ENCODE data around the gene ESYT2.

ESYT2 gene

DNA sequence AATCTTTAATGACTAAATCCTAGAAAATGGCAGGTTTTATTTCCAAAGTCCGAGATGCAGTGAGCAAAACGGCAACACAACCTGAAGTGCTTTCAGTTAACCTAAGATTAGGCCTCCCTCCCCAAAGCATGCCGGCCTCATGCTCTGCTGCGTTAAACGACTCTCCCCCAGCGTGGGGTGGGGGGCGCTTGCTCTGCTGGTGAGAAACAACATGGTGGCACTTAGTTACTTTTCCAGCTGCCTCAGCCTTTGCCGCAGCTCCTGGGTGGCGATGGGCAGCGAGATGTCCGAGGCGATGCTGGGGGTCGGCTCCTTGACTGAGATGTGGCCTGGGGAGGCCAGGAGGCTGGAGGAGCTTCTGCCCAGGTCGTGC lies 88.0 kb downstream of the ESYT2 start:
- no peak for DNase-seq

DNA sequence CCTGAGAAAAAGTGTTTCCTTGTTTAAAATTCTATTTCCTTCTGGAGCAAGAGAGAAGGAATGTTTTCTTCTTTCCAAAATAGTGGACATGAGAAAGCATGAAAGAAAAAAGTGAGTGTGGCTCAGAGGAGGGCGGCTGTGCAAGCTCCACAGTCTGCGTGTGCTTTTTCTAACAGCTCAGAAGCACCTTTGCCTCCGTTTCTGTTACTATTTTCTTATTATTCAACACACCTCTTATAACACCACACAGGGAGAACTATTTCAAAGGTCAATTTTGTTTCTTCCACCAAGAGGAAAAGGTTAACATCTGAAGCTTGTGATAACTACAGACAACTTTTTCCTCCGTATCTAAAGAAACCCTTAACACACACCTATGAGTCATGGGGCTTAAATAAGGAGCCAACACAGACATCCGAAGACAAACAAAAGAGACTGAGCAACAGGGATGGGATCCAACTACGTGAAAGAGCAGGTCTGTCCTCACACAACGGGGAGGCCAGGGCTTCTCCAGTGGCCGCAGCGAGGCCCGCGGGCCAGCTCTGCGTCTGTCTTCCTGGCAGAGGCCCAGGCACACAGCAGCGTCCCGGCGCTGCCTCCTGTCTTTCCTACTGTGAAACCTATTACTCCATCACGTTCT lies 88.5 kb downstream of the ESYT2 start:
- DNase-seq = no peak

DNA sequence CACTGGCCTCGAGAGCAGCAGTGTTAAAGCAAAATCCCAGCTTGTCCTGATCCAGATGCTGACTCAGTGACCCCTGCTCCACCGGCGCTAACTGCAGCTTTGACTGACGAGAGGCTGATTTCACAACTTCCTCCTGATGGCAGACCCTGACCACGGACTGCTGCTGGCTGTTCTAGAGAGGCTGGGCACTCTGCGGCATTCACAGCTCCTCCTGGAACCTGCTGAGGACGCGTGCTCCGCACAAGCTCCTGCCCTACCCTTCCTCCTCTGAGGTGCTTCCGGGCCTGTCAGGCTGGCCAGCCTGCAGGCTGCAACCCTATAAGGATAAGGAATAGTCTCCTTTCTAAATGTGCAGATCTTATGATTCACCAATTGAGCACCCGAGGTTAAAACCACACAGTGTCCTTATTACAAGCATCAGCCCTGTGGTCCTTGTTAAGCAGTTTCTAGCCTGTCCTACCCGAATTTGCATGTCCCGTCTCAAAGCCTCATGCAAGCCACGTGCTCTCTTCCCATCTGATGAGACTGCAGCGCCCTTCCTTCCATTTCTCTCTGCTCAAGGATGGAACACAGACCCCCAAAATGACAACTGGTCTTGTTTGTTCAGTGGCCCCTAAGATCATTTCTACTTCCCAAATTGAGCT lies 89.2 kb downstream of the ESYT2 start:
- no peak for DNase-seq

DNA sequence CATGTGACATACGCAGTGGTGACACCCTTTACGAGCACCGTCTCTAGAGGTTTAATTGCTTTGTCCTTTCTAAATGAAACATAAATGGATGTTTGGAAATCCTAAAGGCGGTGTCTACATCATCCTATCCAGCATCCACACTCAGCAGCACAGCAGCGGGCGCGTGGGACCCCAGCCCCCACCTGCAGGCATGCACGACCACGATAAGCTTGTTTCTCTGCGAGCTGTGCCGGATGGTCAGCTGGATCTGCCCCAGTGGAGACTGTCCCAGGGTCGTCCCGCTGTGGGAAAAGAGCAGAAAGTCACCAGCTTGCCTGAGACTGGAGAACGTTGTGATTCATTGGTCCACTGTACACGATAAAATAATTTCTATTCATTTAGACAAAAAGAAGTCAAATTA lies 90.5 kb downstream of the ESYT2 start:
- no peak for DNase-seq

DNA sequence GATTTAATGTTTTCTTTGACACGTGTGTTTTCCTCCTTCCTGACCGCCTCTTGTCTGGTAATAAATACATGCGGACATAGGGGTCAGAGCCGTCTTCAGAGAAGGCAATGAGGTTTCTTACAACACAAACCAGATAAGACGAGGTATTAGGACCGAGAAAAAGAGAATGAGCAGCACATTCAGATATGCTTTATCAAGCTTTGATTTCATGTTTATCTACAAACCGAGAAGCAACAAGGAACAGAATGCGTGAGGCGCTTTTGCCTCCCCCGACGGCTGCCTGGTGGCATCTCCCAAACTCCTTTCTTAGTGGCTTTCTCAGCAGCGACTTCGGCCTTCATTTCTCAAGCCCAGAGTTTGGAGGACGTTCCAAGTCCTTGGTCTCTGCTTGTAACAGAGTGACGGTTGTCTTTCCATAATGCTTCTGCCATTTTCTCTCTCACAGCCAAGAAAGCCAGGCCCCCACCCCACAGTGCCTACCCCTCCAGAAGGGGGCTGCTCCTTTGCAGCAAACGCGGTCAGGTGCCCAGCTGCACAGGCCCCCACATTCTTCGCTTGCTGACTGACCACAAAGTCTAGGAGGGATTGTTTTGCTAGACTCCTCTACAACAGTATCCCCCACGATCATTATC lies 92.1 kb downstream of the ESYT2 start:
- no peak for DNase-seq

DNA sequence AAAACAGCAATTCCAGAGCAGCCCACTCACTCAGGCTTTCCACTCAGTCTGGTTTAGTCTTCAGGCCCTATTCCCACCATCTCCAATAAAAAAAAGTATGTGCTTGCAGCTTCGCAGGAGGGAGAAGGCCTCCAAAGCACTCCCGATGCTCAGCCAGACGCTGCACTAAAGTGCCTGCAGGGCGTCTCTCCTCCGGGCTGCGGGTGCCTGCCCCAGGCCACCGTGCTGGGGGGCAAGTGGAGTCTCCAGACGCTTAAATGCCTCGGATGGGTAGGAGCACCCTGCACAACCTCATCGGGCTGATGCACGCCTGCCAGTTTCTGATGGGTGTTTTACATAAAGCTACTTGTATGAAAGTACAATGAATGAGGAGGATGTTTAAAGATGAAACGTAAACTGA lies 93.4 kb downstream of the ESYT2 start:
- DNase-seq = no peak

DNA sequence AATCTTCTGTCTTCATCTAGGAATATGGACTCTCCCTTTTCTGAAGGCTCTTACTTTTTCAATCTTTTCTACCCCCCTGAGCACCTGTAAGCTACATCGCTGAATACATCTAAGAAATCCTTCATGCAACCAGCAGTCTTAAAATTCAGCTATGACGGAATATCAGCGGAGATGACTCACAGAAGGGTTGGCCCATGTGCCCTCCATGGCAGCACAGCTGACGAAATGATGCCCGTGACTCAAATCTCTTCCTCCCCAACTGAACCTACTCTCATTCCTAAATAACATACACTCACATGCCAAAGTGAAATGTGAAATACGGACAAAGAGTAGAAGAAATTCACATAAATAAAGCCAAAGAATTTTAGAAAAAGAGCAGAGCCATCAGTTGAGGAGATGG lies 94.4 kb downstream of the ESYT2 start:
- no peak for DNase-seq

GRCh38 chr7:158733775-158734494 lies 95.4 kb downstream of the ESYT2 start:
- DNase-seq = no peak

DNA sequence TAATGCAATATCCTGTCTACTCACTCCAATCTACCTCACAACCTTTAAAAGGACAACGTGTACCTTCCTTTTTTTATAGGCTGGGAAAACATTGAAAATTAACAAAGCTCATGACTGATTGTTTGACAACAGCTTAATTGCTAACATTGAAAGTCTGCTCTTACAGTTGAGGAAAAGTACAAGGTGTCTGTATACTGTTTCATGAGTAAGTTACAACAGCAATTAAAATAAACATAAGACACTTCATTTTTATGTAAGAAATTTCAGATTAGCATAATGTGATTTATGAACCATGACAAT lies 96.1 kb downstream of the ESYT2 start:
- DNase-seq = no peak

DNA sequence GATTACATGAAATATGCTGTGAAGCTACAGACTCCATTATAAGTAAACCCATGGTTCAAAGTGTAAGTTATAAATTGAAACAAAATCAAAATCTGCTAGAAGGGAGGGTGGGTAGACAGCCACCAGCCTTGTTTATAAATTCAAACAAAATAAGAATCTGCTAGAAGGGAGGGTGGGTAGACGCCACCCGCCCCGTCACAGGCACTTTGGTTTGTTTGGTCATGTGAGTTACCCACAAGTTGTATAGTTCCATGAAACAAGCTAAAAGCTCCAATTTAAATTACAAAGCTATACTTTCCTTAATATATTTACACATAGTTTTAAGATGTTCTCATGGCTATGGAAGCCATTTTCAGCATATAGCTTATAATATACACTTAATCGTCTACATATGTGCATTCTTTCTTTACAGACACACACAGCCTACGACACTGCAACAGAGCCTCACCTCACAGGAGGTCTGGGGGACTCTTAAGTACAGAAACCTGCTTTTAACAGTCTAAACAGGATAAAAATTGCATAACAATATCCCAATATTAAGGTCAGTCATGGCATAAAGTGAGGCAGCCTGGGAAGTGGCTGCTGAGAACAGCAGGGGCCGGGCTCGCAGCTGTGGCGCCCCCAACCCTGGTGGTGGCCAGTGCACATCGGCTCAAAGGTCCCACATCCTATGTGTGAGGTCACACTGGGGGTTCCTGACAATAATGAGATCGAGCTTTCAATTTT lies 96.7 kb downstream of the ESYT2 start:
- no peak for DNase-seq

DNA sequence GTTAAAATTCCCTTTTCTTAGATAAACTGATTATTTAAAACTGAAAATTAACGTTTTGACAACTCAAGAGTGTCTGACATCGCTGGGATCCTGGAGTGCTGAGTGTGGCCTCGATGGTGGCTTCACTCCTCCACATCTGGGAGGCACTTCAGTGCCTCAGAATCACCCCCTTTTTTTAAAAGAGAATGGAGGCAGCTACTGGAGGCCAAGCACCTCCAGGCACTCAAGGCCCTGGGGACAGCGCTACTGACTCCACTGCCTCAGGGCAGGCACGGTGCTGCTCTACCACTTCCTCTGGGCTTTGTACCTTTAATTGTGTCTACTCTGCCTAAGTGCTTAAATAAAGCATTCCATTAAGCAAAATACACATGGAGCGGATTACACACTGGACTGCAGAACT lies 97.5 kb downstream of the ESYT2 start:
- no peak for DNase-seq

GRCh38 chr7:158730383-158731346 lies 98.6 kb downstream of the ESYT2 start:
- DNase-seq = no peak

DNA sequence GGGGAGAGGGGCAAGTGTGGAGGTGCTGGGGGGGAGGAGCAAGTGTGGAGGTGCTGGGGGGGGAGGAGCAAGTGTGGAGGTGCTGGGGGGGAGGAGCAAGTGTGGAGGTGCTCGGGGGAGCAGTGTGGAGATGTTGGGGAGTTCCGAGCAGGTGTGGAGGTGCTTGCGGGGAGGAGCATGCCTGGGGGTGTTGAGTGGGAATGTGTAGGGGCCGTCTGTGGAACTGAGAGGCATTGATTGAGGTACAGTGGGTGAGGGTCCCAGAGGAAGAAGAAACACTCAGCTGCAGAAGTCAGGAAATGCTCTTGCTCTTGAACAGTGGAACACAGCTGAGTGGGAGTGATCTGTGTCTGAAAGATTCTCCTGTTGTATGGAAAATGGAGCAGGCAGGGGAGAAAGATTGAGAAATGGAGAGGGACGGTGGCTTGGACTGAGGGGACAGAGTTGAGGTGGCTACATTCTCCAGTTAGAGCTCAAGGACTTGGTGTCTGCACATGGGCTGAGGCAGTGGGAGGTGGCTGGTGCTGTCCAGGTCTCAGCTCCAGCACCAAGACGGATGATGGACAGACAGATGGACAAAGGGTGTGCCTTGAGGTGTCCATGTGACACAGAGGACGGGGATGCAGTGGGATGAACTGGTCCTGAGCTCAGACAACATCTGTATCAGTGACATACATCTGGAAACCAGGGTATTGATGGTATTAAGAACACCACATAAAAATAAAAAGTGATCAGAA lies 99.5 kb downstream of the ESYT2 start:
- DNase-seq = no peak

DNA sequence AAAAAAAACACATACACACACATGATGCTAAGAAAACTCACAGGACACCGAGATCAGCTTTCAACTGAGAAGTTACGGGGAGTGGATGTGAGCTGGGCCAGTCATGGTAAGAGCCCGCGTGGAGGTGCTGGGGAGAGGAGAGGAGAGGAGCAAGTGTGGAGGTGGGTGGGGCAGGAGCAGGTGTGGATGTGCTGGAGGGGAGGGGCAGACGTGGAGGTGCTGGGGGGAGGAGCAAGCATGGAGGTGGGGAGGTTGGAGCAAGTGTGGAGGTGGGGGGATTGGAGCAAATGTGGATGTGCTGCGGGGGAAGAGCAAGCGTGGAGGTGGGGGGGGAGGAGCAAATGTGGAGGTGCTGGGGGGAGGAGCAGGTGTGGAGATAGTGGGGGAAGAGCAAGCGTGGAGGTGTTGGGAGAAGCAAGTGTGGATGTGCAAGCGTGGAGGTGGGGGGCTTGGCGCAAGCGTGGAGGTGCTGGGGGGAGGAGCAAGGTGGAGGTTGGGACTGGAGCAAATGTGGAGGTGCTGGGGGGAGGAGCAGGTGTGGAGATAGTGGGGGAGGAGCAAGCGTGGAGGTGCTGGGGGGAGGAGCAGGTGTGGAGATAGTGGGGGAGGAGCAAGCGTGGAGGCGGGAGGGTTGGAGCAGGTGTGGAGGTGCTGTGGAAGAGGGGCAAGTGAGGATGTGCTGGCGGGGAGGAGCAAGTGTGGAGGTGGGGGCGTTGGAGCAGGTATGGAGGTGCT lies 100.2 kb downstream of the ESYT2 start:
- DNase-seq = peak; percentile 14

GRCh38 chr7:158727690-158728089 lies 101.6 kb downstream of the ESYT2 start:
- no peak for DNase-seq

DNA sequence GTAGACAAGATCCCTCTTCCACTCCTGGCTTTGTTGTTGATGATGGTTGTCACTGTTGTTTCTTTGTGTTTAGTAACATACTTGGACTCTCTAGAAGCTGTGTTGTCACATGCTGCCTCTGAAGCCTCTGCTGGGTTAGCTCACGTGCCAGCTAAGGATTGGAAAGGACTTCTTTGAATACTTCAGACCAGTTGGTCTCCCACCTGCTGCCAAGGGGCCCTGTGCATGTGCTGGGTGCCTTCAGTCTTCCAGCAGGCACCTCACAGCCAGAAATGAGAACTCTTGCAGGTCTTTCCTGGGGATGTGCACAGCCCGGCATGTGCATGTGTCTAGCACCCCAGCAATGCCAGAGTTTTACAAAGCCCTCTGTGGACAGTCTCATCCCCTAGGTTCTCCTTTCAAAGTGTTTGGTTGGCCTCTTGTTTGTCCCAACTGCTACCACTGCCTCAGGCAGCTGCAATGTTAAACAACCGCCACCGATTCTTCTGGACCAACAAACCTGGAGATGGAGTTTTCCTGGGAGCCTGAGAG lies 103.0 kb downstream of the ESYT2 start:
- no peak for DNase-seq

- no peak for DNase-seq
These were observed 103.9 kb downstream of the ESYT2 start for GRCh38 chr7:158725506-158725800.

DNA sequence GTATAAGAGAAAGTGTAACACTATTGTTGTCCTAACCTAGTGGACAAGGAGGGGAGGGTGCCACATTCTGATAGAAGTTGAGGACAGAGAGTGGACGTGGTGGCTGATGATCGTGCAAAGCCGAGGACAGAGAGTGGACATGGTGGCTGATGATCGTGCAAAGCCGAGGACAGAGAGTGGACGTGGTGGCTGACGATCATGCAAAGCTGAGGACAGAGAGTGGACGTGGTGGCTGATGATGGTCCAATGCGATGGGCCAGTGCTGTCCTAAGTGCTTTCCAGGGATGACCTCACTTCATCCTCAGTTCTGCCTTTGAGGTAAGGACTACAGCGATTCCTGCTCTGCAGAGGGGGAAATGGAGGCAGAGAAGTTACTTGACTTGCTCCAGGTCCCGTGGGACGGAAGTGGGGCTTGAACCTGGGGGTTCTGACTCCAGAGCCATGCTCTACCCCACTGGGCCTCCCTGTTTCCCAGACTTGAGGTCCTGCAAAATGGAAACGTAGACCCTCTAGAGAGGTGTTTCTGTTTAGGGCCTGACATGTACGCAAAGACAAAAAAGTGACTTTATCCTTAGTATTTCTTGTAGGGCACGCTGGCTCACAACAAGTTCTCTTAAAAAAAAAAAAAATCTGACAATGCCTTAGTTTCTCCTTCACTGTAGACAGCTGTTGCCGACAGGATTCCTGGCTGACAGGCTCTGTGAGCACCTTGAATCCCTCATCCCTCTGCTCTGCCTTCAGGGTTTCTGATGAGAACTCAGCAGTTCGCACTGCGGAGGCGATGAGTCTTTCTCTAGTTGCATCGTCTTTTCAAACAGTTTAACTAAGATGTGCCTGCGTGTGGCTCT lies 104.4 kb downstream of the ESYT2 start:
- no peak for DNase-seq

DNA sequence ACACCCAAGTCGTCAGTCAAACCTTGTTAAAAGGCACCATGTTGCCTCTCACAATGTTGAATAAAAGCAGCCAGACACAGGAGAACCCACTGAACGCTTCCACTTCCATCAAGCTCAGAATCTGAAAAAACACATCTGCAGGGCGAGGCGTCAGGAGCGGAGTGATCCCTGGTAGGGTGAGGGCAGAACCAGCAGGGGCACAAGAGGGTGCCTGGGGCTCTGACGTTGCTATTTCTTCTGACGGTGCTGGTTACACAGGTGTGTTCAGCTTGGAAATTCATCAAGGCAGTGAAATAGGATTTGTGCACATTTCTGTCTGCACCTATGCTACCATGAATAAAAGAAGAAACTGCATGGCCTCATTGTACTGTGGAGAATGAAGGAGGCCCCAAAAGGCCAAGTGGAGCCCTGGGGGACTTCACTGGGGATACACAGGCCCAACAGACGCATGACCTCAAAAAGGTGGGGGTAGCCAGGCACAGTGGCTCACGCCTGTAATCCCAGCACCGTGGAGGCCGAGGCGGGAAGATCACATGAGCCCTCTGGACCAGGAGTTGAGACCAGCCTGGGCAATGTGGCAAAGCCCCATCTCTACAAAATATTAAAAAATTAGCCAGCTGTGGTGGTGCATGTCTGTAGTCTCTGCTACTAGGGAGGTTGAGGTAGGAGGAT lies 105.5 kb downstream of the ESYT2 start:
- DNase-seq = no peak

Data from NCI-H187 treated with DMSO at 0.1 percent for 48 hours (cell line).